Raji (cell line): ENCODE measurements around the gene RABGAP1L.

ENCODE experiments used
- POLR2A ChIP-seq: IDR thresholded peaks from 2 replicates; pipeline ENCODE4 v1.6.1; 2011; ENCODE audit warnings: low read depth, low read length, control low read depth; ENCODE audit not compliant: insufficient read depth

RABGAP1L gene

GRCh38 chr1:175009532-175009931 lies 850.2 kb downstream of the RABGAP1L start:
- no peak for TF ChIP-seq POLR2A

- TF ChIP-seq POLR2A: no peak
Observed at GRCh38 chr1:175013445-175013844, 854.1 kb downstream of the RABGAP1L start.

- no peak for TF ChIP-seq POLR2A
Observed at GRCh38 chr1:175015243-175015642, 855.9 kb downstream of the RABGAP1L start.

- no peak for TF ChIP-seq POLR2A
Observed at GRCh38 chr1:175019524-175019923, 860.2 kb downstream of the RABGAP1L start.

- TF ChIP-seq POLR2A: peak; percentile 94
Observed at GRCh38 chr1:175023043-175023921, 864.0 kb downstream of the RABGAP1L start, which contains the start of gene MRPS14. Gene MRPS14, minus strand, starts transcription at chr1:175023425. Its CDS starts 17 bp downstream, at chr1:175023408.

- TF ChIP-seq POLR2A: no peak
Observed at GRCh38 chr1:175024773-175025172, 865.5 kb downstream of the RABGAP1L start.

- no peak for TF ChIP-seq POLR2A
Observed at GRCh38 chr1:175033953-175034352, 874.6 kb downstream of the RABGAP1L start.

- TF ChIP-seq POLR2A: no peak
Observed at GRCh38 chr1:175034775-175035174, 875.5 kb downstream of the RABGAP1L start.

GRCh38 chr1:175035865-175036264 lies 876.5 kb downstream of the RABGAP1L start:
- no peak for TF ChIP-seq POLR2A

- no peak for TF ChIP-seq POLR2A
Observed at GRCh38 chr1:175036476-175036875, 877.2 kb downstream of the RABGAP1L start.

GRCh38 chr1:175037416-175037815 lies 878.1 kb downstream of the RABGAP1L start:
- no peak for TF ChIP-seq POLR2A

- no peak for TF ChIP-seq POLR2A
Observed at GRCh38 chr1:175040324-175040879, 881.1 kb downstream of the RABGAP1L start.

- TF ChIP-seq POLR2A: no peak
Observed at GRCh38 chr1:175042650-175043049, 883.3 kb downstream of the RABGAP1L start.

GRCh38 chr1:175043824-175044223 lies 884.5 kb downstream of the RABGAP1L start:
- no peak for TF ChIP-seq POLR2A
